ENCODE measurements around the gene LMBR1.

Gene LMBR1

GRCh38 chr7:156791241-156791640, 101.7 kb downstream of the LMBR1 start:
- no peak for DNase-seq

GRCh38 chr7:156790264-156790663, 102.7 kb downstream of the LMBR1 start:
- no peak for DNase-seq

- DNase-seq: no peak
Measured at GRCh38 chr7:156785998-156786543, 106.9 kb downstream of the LMBR1 start.

- no peak for DNase-seq
Measured at GRCh38 chr7:156783864-156784263, 109.1 kb downstream of the LMBR1 start.

GRCh38 chr7:156781972-156782371, 111.0 kb downstream of the LMBR1 start:
- no peak for DNase-seq

GRCh38 chr7:156780724-156781455, 112.1 kb downstream of the LMBR1 start:
- DNase-seq: no peak

GRCh38 chr7:156778668-156779067, 114.3 kb downstream of the LMBR1 start:
- no peak for DNase-seq

- DNase-seq: no peak
Measured at GRCh38 chr7:156778201-156778600, 114.8 kb downstream of the LMBR1 start.

- peak in 1 of 2 donors; percentile 9 for DNase-seq
Measured at GRCh38 chr7:156777364-156778069, 115.5 kb downstream of the LMBR1 start.

- DNase-seq: no peak
Measured at GRCh38 chr7:156776527-156776926, 116.5 kb downstream of the LMBR1 start.

- DNase-seq: no peak
Measured at GRCh38 chr7:156773966-156774365, 119.0 kb downstream of the LMBR1 start.

GRCh38 chr7:156772725-156773124, 120.3 kb downstream of the LMBR1 start:
- DNase-seq: no peak

- no peak for DNase-seq
Measured at GRCh38 chr7:156768698-156769472, 124.1 kb downstream of the LMBR1 start.

- no peak for DNase-seq
Measured at GRCh38 chr7:156766666-156767065, 126.3 kb downstream of the LMBR1 start.

GRCh38 chr7:156765901-156766656, 126.9 kb downstream of the LMBR1 start:
- no peak for DNase-seq

GRCh38 chr7:156764766-156765165, 128.2 kb downstream of the LMBR1 start:
- DNase-seq: no peak

GRCh38 chr7:156764016-156764669, 128.8 kb downstream of the LMBR1 start:
- DNase-seq: no peak

- DNase-seq: no peak
Measured at GRCh38 chr7:156759579-156760202, 133.3 kb downstream of the LMBR1 start.

GRCh38 chr7:156759143-156759542, 133.8 kb downstream of the LMBR1 start:
- no peak for DNase-seq

GRCh38 chr7:156754201-156754600, 138.8 kb downstream of the LMBR1 start:
- DNase-seq: no peak

GRCh38 chr7:156753630-156754029, 139.4 kb downstream of the LMBR1 start:
- DNase-seq: no peak

GRCh38 chr7:156753229-156753560, 139.8 kb downstream of the LMBR1 start:
- no peak for DNase-seq
